CD14-positive monocyte (primary cell): ENCODE results near the gene POLR3G. TPM values are rescaled to one million over a fixed set of nuclear protein-coding genes. Genes with fewer than 3 reads are reported as not detected.

ENCODE experiments used
- DNase-seq, 3 donors: peaks; one replicate each; pipeline ENCODE4 v3.0.0-alpha.2; 2011 to 2022
- H2AFZ ChIP-seq: 2 replicates; pipeline ENCODE4 v1.6.0; 2012; ENCODE audit warnings: mild to moderate bottlenecking, low read depth, low read length, inconsistent platforms; ENCODE audit not compliant: insufficient read depth, poor library complexity, severe bottlenecking
- H3K27ac ChIP-seq, 2 donors: 1 replicate in 1 of 2; 2 replicates in 1 of 2; pipeline ENCODE4 v1.5.1; 2012 to 2013; ENCODE audit warnings: low read length in 2 of 2, control low read depth in 1 of 2, inconsistent platforms in 1 of 2, low read depth in 1 of 2, mild to moderate bottlenecking in 1 of 2
- H3K27me3 ChIP-seq, 2 donors: one replicate each; pipeline versions ENCODE4 v1.6.0 to v1.6.1; 2011 to 2013; ENCODE audit warnings: low read length in 2 of 2; ENCODE audit not compliant: control insufficient read depth in 2 of 2, insufficient read depth in 2 of 2
- H3K36me3 ChIP-seq, 2 donors: replicated peaks in 1 of 2; 1 replicate in 1 of 2; 2 replicates in 1 of 2; pipeline versions ENCODE4 v1.5.1 to v1.6.1; 2012 to 2013; ENCODE audit warnings: low read length in 2 of 2, control low read depth in 1 of 2, inconsistent platforms in 1 of 2, mild to moderate bottlenecking in 1 of 2; ENCODE audit not compliant: insufficient read depth in 2 of 2, control insufficient read depth in 1 of 2
- H3K4me1 ChIP-seq, 2 donors: 1 replicate in 1 of 2; 2 replicates in 1 of 2; pipeline versions ENCODE4 v1.5.1 to v1.6.1; 2012 to 2013; ENCODE audit warnings: low read length in 2 of 2, control low read depth in 1 of 2, inconsistent platforms in 1 of 2, mild to moderate bottlenecking in 1 of 2, moderate library complexity in 1 of 2; ENCODE audit not compliant: insufficient read depth in 2 of 2, control insufficient read depth in 1 of 2
- H3K4me2 ChIP-seq: replicated peaks from 2 replicates; pipeline ENCODE3; 2012; ENCODE audit warnings: low read length, moderate library complexity, mild to moderate bottlenecking; ENCODE audit not compliant: poor library complexity, severe bottlenecking; ENCODE audit errors: extremely low read depth
- H3K4me3 ChIP-seq, 3 experiments: fragments of 200-600 bp in 1 of 3; sonication (generic) in 1 of 3; replicated peaks in 1 of 3; 1 replicate in 2 of 3; 2 replicates in 1 of 3; pipeline ENCODE4 v1.5.1; 2011 to 2013; ENCODE audit warnings: low read length in 3 of 3, mild to moderate bottlenecking in 3 of 3, control low read depth in 2 of 3, low read depth in 2 of 3, inconsistent platforms in 1 of 3, moderate library complexity in 1 of 3
- H3K79me2 ChIP-seq: 2 replicates; pipeline ENCODE4 v1.6.0; 2012; ENCODE audit warnings: mild to moderate bottlenecking, control low read depth, inconsistent platforms, low read length, moderate library complexity; ENCODE audit not compliant: insufficient read depth
- H3K9ac ChIP-seq: 2 replicates; pipeline ENCODE4 v1.6.0; 2017; ENCODE audit warnings: low read length, mild to moderate bottlenecking; ENCODE audit not compliant: insufficient read depth, poor library complexity, severe bottlenecking
- H3K9me3 ChIP-seq, 2 donors: replicated peaks in 1 of 2; 1 replicate in 1 of 2; 2 replicates in 1 of 2; pipeline versions ENCODE4 v1.5.1 to v1.6.1; 2012 to 2013; ENCODE audit warnings: low read length in 2 of 2, control low read depth in 1 of 2; ENCODE audit not compliant: control insufficient read depth in 1 of 2, insufficient read depth in 1 of 2
- H4K20me1 ChIP-seq: 2 replicates; pipeline ENCODE4 v1.6.0; 2012; ENCODE audit warnings: mild to moderate bottlenecking, low read length, control low read depth, moderate library complexity; ENCODE audit not compliant: insufficient read depth
- H3K27ac Mint-ChIP-seq, 7 donors: one replicate each; pipeline ENCODE4 v1.8.0; 2020; ENCODE audit warnings: mild to moderate bottlenecking in 7 of 7, mixed read lengths in 7 of 7, moderate library complexity in 6 of 7, inconsistent platforms in 2 of 7
- H3K27me3 Mint-ChIP-seq, 3 donors: one replicate each; pipeline ENCODE4 v1.8.0; 2021 to 2022; ENCODE audit warnings: low read depth in 3 of 3, mild to moderate bottlenecking in 3 of 3, mixed read lengths in 3 of 3, moderate library complexity in 3 of 3, inconsistent platforms in 1 of 3
- H3K36me3 Mint-ChIP-seq, 2 donors: one replicate each; pipeline ENCODE4 v1.8.0; 2020; ENCODE audit warnings: mixed read lengths in 2 of 2, inconsistent platforms in 1 of 2, mild to moderate bottlenecking in 1 of 2
- H3K4me1 Mint-ChIP-seq: one replicate; pipeline ENCODE4 v1.8.0; 2020; ENCODE audit warnings: mild to moderate bottlenecking, mixed read lengths
- H3K4me3 Mint-ChIP-seq, 2 donors: one replicate each; pipeline ENCODE4 v1.8.0; 2020; ENCODE audit warnings: mild to moderate bottlenecking in 2 of 2, mixed read lengths in 2 of 2, moderate library complexity in 1 of 2
- H3K9me3 Mint-ChIP-seq, 7 donors: one replicate each; pipeline ENCODE4 v1.8.0; 2020 to 2022; ENCODE audit warnings: mixed read lengths in 7 of 7, mild to moderate bottlenecking in 6 of 7, moderate library complexity in 6 of 7, inconsistent platforms in 2 of 7
- WGBS: methylation state at CpG from one replicate; pipeline ENCODE4 v1.1.5; 2013; ENCODE audit warnings: missing lambda C conversion rate; ENCODE audit not compliant: insufficient coverage; 5-methylcytosine and 5-hydroxymethylcytosine counted together
- intact Hi-C, 2 donors: fragments of 100-400 bp; cut with micrococcal nuclease; formaldehyde crosslinking; loops; one replicate each; pipeline versions ENCODE4 v1.15.0 to v1.15.1; 2023
- polyA plus RNA-seq, 3 donors: library from polyadenylated mRNA; depleted of rRNA in 1 of 3; unstranded in 2 of 3; stranded (reverse) in 1 of 3; fragments of 300-500 nt in 2 of 3; fragments of >200 nt in 1 of 3; fragmentation: Illumina TruSeq in 2 of 3; gene quantifications; 1 replicate in 2 of 3; 2 replicates in 1 of 3; pipeline ENCODE4 v1.2.3, GENCODE V29; 2012 to 2021
- TF ChIP-seq, protein P1 (sequence below): fragments of 200-600 bp; IDR thresholded peaks from one replicate; pipeline ENCODE4 v1.8.0; 2022; ENCODE audit warnings: antibody characterized with exemption, mild to moderate bottlenecking

POLR3G gene
- polyA plus RNA-seq, 3 donors, result 0.07 to 0.36 (median 0.13) TPM

DNA sequence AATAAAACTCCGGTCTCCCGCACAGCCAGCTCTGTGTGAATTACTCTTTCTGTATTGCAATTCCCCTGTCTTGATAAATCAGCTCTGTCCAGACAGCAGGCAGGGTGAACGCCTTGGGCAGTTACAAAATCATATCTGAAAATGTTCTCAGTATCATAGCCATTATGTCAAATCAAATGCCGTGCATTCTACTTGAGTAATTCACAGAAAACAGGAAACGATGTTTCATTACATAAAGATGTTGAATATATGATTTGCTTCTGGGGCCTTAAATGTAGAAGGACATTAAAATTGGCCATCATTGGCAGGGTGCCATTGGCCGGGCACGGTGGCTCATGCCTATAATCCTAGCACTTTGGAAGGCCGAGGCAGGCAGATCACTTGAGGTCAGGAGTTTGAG, 8.5 kb downstream of the POLR3G start:
- Histone ChIP-seq H3K27me3 (no peaks in the 10 kb centered on the region), H4K20me1 (no peaks in the 10 kb centered on the region), H3K9me3 (no peaks in the 10 kb centered on the region), H3K79me2 (no peaks in the 10 kb centered on the region), H3K4me3 (no peak overlapping the region), H3K27ac (no peak overlapping the region), H3K4me2 (no peak overlapping the region), H3K4me1 (no peaks in the 10 kb centered on the region), H2AFZ (no peak overlapping the region), H3K36me3 (no peaks in the 10 kb centered on the region), H3K9ac (no peak overlapping the region)
- Mint-ChIP-seq H3K27ac (no peak overlapping the region), H3K9me3 (peaks cover 0 to 4% (median 0%) of the 10 kb centered on the region in 7 donors), H3K4me3 (no peak overlapping the region), H3K27me3 (peaks cover 0 to 5% (median 3%) of the 10 kb centered on the region in 3 donors), H3K36me3 (no peaks in the 10 kb centered on the region), H3K4me1 (no peaks in the 10 kb centered on the region)
- WGBS, result 85% methylated on average over 5 of the region's 8 CpGs
- intact Hi-C loops, result no loop called here
- TF ChIP-seq, protein P1, sequence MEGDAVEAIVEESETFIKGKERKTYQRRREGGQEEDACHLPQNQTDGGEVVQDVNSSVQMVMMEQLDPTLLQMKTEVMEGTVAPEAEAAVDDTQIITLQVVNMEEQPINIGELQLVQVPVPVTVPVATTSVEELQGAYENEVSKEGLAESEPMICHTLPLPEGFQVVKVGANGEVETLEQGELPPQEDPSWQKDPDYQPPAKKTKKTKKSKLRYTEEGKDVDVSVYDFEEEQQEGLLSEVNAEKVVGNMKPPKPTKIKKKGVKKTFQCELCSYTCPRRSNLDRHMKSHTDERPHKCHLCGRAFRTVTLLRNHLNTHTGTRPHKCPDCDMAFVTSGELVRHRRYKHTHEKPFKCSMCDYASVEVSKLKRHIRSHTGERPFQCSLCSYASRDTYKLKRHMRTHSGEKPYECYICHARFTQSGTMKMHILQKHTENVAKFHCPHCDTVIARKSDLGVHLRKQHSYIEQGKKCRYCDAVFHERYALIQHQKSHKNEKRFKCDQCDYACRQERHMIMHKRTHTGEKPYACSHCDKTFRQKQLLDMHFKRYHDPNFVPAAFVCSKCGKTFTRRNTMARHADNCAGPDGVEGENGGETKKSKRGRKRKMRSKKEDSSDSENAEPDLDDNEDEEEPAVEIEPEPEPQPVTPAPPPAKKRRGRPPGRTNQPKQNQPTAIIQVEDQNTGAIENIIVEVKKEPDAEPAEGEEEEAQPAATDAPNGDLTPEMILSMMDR, result no peak
- DNase-seq, result no peak

DNA sequence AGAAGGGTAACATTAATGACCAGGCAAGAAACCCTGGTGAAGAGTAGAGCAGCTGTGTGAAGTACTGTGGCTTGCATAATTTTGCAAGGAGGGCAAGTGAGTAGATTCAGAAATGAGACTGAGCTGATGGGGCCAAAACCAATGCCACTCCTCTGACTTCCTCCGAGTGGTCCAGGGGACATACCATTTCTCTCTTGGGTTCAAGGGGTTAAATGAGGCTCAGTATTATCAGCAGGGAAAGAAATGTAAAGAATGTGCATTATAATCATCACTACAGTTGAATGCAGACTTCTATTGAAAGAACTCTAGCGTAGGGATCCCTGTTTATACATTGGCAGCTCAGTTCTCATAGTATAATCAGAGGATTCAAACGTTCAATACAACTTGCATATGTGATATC, 9.9 kb downstream of the POLR3G start:
- TF ChIP-seq, protein P1, result no peak
- no peak for DNase-seq
- Histone ChIP-seq H3K27me3 (no peaks in the 10 kb centered on the region), H3K27ac (no peak overlapping the region), H3K36me3 (no peaks in the 10 kb centered on the region), H3K4me2 (no peak overlapping the region), H3K9me3 (no peaks in the 10 kb centered on the region), H2AFZ (no peak overlapping the region), H3K4me1 (no peaks in the 10 kb centered on the region), H4K20me1 (no peaks in the 10 kb centered on the region), H3K79me2 (no peaks in the 10 kb centered on the region), H3K4me3 (no peak overlapping the region), H3K9ac (no peak overlapping the region)
- H3K36me3 Mint-ChIP-seq, result no peaks in the 10 kb centered on the region
- H3K27me3 Mint-ChIP-seq, result peaks cover 0 to 3% (median 3%) of the 10 kb centered on the region in 3 donors
- H3K4me3 Mint-ChIP-seq, result no peak overlapping the region
- peaks cover 0 to 4% (median 0%) of the 10 kb centered on the region in 7 donors for H3K9me3 Mint-ChIP-seq
- H3K4me1 Mint-ChIP-seq, result peaks cover 2% of the 10 kb centered on the region
- no peak overlapping the region for H3K27ac Mint-ChIP-seq
- no CpG with 5 or more reads among the region's 3 CpGs for WGBS
- intact Hi-C loops, result no loop called here
